OCI-LY1 (cell line): Measurements from ENCODE around the gene ABCA4.
"Not testable (repeated sequence)": the region's sequence is repeated elsewhere in the genome, so short reads cannot be mapped to it uniquely, and the experiment has no call there.

Source experiments
- H2AFZ ChIP-seq: fragments of 200-600 bp; sonication (generic), shearing (Covaris generic); 2 replicates; pipeline ENCODE4 v1.6.0; 2014; ENCODE audit warnings: antibody characterized with exemption, mild to moderate bottlenecking, low read length
- H3F3A ChIP-seq: fragments of 200-600 bp; sonication (generic), shearing (Covaris generic); 2 replicates; pipeline ENCODE4 v1.6.0; 2014; ENCODE audit warnings: mild to moderate bottlenecking, antibody characterized with exemption, low read length, moderate library complexity; ENCODE audit not compliant: insufficient read depth
- H3K27ac ChIP-seq: fragments of 200-600 bp; sonication (generic); 2 replicates; pipeline ENCODE4 v1.5.1; 2014; ENCODE audit warnings: low read length, mixed run types, mild to moderate bottlenecking, low read depth; ENCODE audit not compliant: poor library complexity, severe bottlenecking
- H3K27me3 ChIP-seq: fragments of 200-600 bp; sonication (generic); 2 replicates; pipeline ENCODE4 v1.6.0; 2014; ENCODE audit warnings: antibody characterized with exemption, mild to moderate bottlenecking, low read length, moderate library complexity; ENCODE audit not compliant: insufficient read depth
- H3K36me3 ChIP-seq: fragments of 200-600 bp; sonication (generic); 2 replicates; pipeline ENCODE4 v1.6.1; 2014; ENCODE audit warnings: mild to moderate bottlenecking, antibody characterized with exemption, low read length, moderate library complexity, mixed read lengths; ENCODE audit not compliant: insufficient read depth
- H3K4me1 ChIP-seq: fragments of 200-600 bp; sonication (generic); 2 replicates; pipeline ENCODE4 v1.5.1; 2014; ENCODE audit warnings: mild to moderate bottlenecking, low read length, moderate library complexity; ENCODE audit not compliant: insufficient read depth, severe bottlenecking
- H3K4me2 ChIP-seq: fragments of 200-600 bp; sonication (generic), shearing (Covaris generic); 2 replicates; pipeline ENCODE4 v1.6.1; 2014; ENCODE audit warnings: low read length
- H3K4me3 ChIP-seq: fragments of 200-600 bp; sonication (generic); 2 replicates; pipeline ENCODE4 v1.5.1; 2014; ENCODE audit warnings: low read length, low read depth, mild to moderate bottlenecking, mixed read lengths; ENCODE audit not compliant: poor library complexity, severe bottlenecking
- H3K79me2 ChIP-seq: fragments of 200-600 bp; shearing (Covaris generic); 2 replicates; pipeline ENCODE4 v1.6.1; 2016; ENCODE audit warnings: mixed run types, low read length, mixed read lengths; ENCODE audit not compliant: insufficient read depth
- H3K9ac ChIP-seq: fragments of 200-600 bp; sonication (generic), shearing (Covaris generic); 2 replicates; pipeline ENCODE4 v1.6.1; 2014; ENCODE audit warnings: mild to moderate bottlenecking, low read length, mixed read lengths
- H3K9me2 ChIP-seq: fragments of 200-600 bp; sonication (generic), shearing (Covaris generic); 2 replicates; pipeline ENCODE4 v1.6.1; 2014; ENCODE audit warnings: low read depth, mild to moderate bottlenecking, low read length, mixed read lengths
- H3K9me3 ChIP-seq: fragments of 200-600 bp; shearing (Covaris generic); 2 replicates; pipeline ENCODE4 v1.6.1; 2014; ENCODE audit warnings: low read length, mixed read lengths
- H4K20me1 ChIP-seq: fragments of 200-600 bp; sonication (generic), shearing (Covaris generic); 2 replicates; pipeline ENCODE4 v1.6.0; 2016; ENCODE audit warnings: mild to moderate bottlenecking, low read length; ENCODE audit not compliant: insufficient read depth
- CTCF ChIP-seq: fragments of 200-600 bp; sonication (generic), shearing (Covaris generic); IDR thresholded peaks from 2 replicates; pipeline ENCODE4 v1.5.1; 2017; ENCODE audit warnings: mild to moderate bottlenecking, antibody characterized with exemption, low read length, moderate library complexity, mixed read lengths
- EZH2 ChIP-seq: fragments of 200-600 bp; sonication (generic), shearing (Covaris generic); IDR thresholded peaks from 2 replicates; pipeline ENCODE4 v1.8.0; 2017; ENCODE audit warnings: borderline replicate concordance, mixed run types, mild to moderate bottlenecking, antibody characterized with exemption, low read length, moderate library complexity, mixed read lengths

Gene ABCA4

GRCh38 chr1:93992954-93993353 is 128.0 kb downstream of the ABCA4 start:
- no peaks in the 10 kb centered on the region for H3K4me1 ChIP-seq
- H3F3A ChIP-seq = no peaks in the 10 kb centered on the region
- no peaks in the 10 kb centered on the region for H3K9me2 ChIP-seq
- H3K9me3 ChIP-seq = no peaks in the 10 kb centered on the region
- H3K4me3 ChIP-seq = no peak overlapping the region
- H3K27me3 ChIP-seq = no peaks in the 10 kb centered on the region
- no peaks in the 10 kb centered on the region for H4K20me1 ChIP-seq
- H3K27ac ChIP-seq = no peak overlapping the region
- no peak overlapping the region for H3K4me2 ChIP-seq
- H3K36me3 ChIP-seq = no peaks in the 10 kb centered on the region
- H2AFZ ChIP-seq = no peak overlapping the region
- H3K79me2 ChIP-seq = no peaks in the 10 kb centered on the region
- H3K9ac ChIP-seq = no peak overlapping the region
- no peak for TF ChIP-seq CTCF
- no peak for TF ChIP-seq EZH2

- Histone ChIP-seq H3K4me2 (no peak overlapping the region), H3K9me2 (no peaks in the 10 kb centered on the region), H3K27me3 (no peaks in the 10 kb centered on the region), H2AFZ (no peak overlapping the region), H3K27ac (no peak overlapping the region), H3K4me3 (no peak overlapping the region), H4K20me1 (no peaks in the 10 kb centered on the region), H3K4me1 (no peaks in the 10 kb centered on the region), H3K9ac (no peak overlapping the region), H3F3A (no peaks in the 10 kb centered on the region), H3K79me2 (no peaks in the 10 kb centered on the region), H3K9me3 (no peaks in the 10 kb centered on the region), H3K36me3 (no peaks in the 10 kb centered on the region)
- TF ChIP-seq EZH2 (no peak), CTCF (no peak)
Observed at GRCh38 chr1:93992190-93992589, 128.8 kb downstream of the ABCA4 start.

- H3K79me2 ChIP-seq = no peaks in the 10 kb centered on the region
- H3K4me3 ChIP-seq = no peak overlapping the region
- H3K4me2 ChIP-seq = no peak overlapping the region
- H3K4me1 ChIP-seq = no peaks in the 10 kb centered on the region
- H3K27me3 ChIP-seq = no peaks in the 10 kb centered on the region
- no peaks in the 10 kb centered on the region for H3K36me3 ChIP-seq
- no peaks in the 10 kb centered on the region for H3K9me2 ChIP-seq
- no peak overlapping the region for H3K27ac ChIP-seq
- no peaks in the 10 kb centered on the region for H4K20me1 ChIP-seq
- no peaks in the 10 kb centered on the region for H3F3A ChIP-seq
- H3K9ac ChIP-seq = no peak overlapping the region
- no peak overlapping the region for H2AFZ ChIP-seq
- no peak for TF ChIP-seq EZH2
- TF ChIP-seq CTCF = no peak
- H3K9me3 ChIP-seq = no peaks in the 10 kb centered on the region
Observed at GRCh38 chr1:93991271-93991670, 129.7 kb downstream of the ABCA4 start.

GRCh38 chr1:93990477-93990876 is 130.5 kb downstream of the ABCA4 start:
- H3K36me3 ChIP-seq, H3K4me3 ChIP-seq, H2AFZ ChIP-seq, H3K79me2 ChIP-seq, H4K20me1 ChIP-seq, H3K9ac ChIP-seq, H3K27me3 ChIP-seq, H3F3A ChIP-seq, H3K4me2 ChIP-seq, H3K9me2 ChIP-seq, H3K4me1 ChIP-seq, H3K9me3 ChIP-seq, H3K27ac ChIP-seq: not testable (repeated sequence)
